CD8-positive, alpha-beta memory T cell (primary cell): Measurements from ENCODE around the gene CYP4F3. TPM values are rescaled to one million over a fixed set of nuclear protein-coding genes. Genes with fewer than 3 reads are reported as not detected.
"Not testable (repeated sequence)": the region's sequence is repeated elsewhere in the genome, so short reads cannot be mapped to it uniquely, and the experiment has no call there.

Source experiments
- CTCF ChIA-PET: fragments of 350-600 bp; sonication (Branson Sonifier 250); formaldehyde crosslinking; loops from one replicate; lab custom pipeline; 2021; ENCODE audit warnings: antibody characterized with exemption; lab: Charles Lee
- POLR2A ChIA-PET: fragments of 350-600 bp; sonication (Branson Sonifier 250); formaldehyde crosslinking; loops from one replicate; lab custom pipeline; 2021; ENCODE audit warnings: antibody characterized with exemption; lab: Charles Lee
- DNase-seq, 5 donors: peaks; one replicate each; pipeline versions ENCODE4 v3.0.0 to v3.0.0-alpha.2; 2020 to 2022; ENCODE audit warnings: mixed read lengths in 1 of 5
- H3K27ac ChIP-seq: one replicate; pipeline ENCODE4 v1.7.0; 2013; ENCODE audit warnings: low read depth, mild to moderate bottlenecking, low read length, moderate library complexity
- H3K27me3 ChIP-seq: 2 replicates; pipeline ENCODE4 v1.7.0; 2013; ENCODE audit warnings: low read length, mild to moderate bottlenecking; ENCODE audit not compliant: insufficient read depth, poor library complexity, severe bottlenecking
- H3K36me3 ChIP-seq: 2 replicates; pipeline ENCODE4 v1.7.0; 2013; ENCODE audit warnings: mild to moderate bottlenecking, low read length, moderate library complexity; ENCODE audit not compliant: insufficient read depth
- H3K4me1 ChIP-seq: 2 replicates; pipeline ENCODE4 v1.7.0; 2013; ENCODE audit warnings: mild to moderate bottlenecking, low read length, moderate library complexity; ENCODE audit not compliant: insufficient read depth
- H3K4me3 ChIP-seq: 2 replicates; pipeline ENCODE4 v1.7.0; 2013; ENCODE audit warnings: mild to moderate bottlenecking, low read length
- H3K9me3 ChIP-seq: 2 replicates; pipeline ENCODE4 v1.7.0; 2013; ENCODE audit warnings: mild to moderate bottlenecking, low read length
- H3K27ac Mint-ChIP-seq, 8 donors: one replicate each; pipeline ENCODE4 v1.8.0; 2020 to 2021; ENCODE audit warnings: mixed read lengths in 8 of 8, mild to moderate bottlenecking in 6 of 8, inconsistent platforms in 3 of 8, moderate library complexity in 3 of 8
- H3K27me3 Mint-ChIP-seq, 2 donors: one replicate each; pipeline ENCODE4 v1.8.0; 2020 to 2021; ENCODE audit warnings: mixed read lengths in 2 of 2, mild to moderate bottlenecking in 1 of 2, moderate library complexity in 1 of 2
- H3K36me3 Mint-ChIP-seq, 3 donors: one replicate each; pipeline ENCODE4 v1.8.0; 2020 to 2021; ENCODE audit warnings: mixed read lengths in 3 of 3, inconsistent platforms in 1 of 3, mild to moderate bottlenecking in 1 of 3
- H3K4me1 Mint-ChIP-seq, 3 donors: one replicate each; pipeline ENCODE4 v1.8.0; 2020 to 2021; ENCODE audit warnings: mixed read lengths in 3 of 3, inconsistent platforms in 1 of 3, mild to moderate bottlenecking in 1 of 3
- H3K4me3 Mint-ChIP-seq, 7 donors: one replicate each; pipeline ENCODE4 v1.8.0; 2020 to 2021; ENCODE audit warnings: mixed read lengths in 7 of 7, mild to moderate bottlenecking in 6 of 7, moderate library complexity in 4 of 7, inconsistent platforms in 2 of 7
- H3K9me3 Mint-ChIP-seq, 5 donors: one replicate each; pipeline ENCODE4 v1.8.0; 2020 to 2022; ENCODE audit warnings: mixed read lengths in 5 of 5, mild to moderate bottlenecking in 3 of 5, moderate library complexity in 2 of 5, inconsistent platforms in 1 of 5
- polyA plus RNA-seq: library from polyadenylated mRNA; unstranded; fragments of 300-500 nt; fragmentation: Illumina TruSeq; gene quantifications from one replicate; pipeline ENCODE4 v1.2.3, GENCODE V29; 2021
- total RNA-seq, 2 experiments: library from RNA; stranded (reverse); gene quantifications; one replicate each; pipeline ENCODE4 v1.2.3, GENCODE V29; 2021

The CYP4F3 gene
- total and polyA plus RNA-seq, 3 experiments from 2014 or later, result 0.16 to 0.28 TPM; not detected in 1

- peaks cover 0 to 1% of the 10 kb centered on the region in 2 donors for H3K27me3 Mint-ChIP-seq
- H3K27ac Mint-ChIP-seq, result peak overlapping the region in 5 of 8 donors; percentile 61 to 97 (median 73)
- no peak for DNase-seq
- Histone ChIP-seq H3K4me3 (no peak overlapping the region), H3K9me3 (no peaks in the 10 kb centered on the region), H3K27me3 (no peaks in the 10 kb centered on the region), H3K4me1 (peaks cover 12% of the 10 kb centered on the region), H3K27ac (no peak overlapping the region), H3K36me3 (no peaks in the 10 kb centered on the region)
- H3K4me1 Mint-ChIP-seq, result peaks cover 19 to 37% (median 20%) of the 10 kb centered on the region in 3 donors
- ChIA-PET POLR2A (interaction anchor here (1.3 kb wide), 1 partner anchor 164 kb away, joined by 9 read pairs; no protein-coding TSS in a partner anchor), CTCF (no interaction called here)
- no peaks in the 10 kb centered on the region for H3K9me3 Mint-ChIP-seq
- H3K36me3 Mint-ChIP-seq, result peaks cover 0 to 4% (median 3%) of the 10 kb centered on the region in 3 donors
- H3K4me3 Mint-ChIP-seq, result peak overlapping the region in 4 of 7 donors; percentile 53 to 81 (median 57)
Observed at GRCh38 chr19:15673176-15673654, 32.5 kb downstream of the CYP4F3 start.

GRCh38 chr19:15675560-15675959, 34.9 kb downstream of the CYP4F3 start:
- H3K27ac ChIP-seq, result no peak overlapping the region
- Mint-ChIP-seq H3K4me3 (no peak overlapping the region), H3K36me3 (peaks cover 0 to 9% (median 3%) of the 10 kb centered on the region in 3 donors), H3K4me1 (peaks cover 19 to 37% (median 20%) of the 10 kb centered on the region in 3 donors), H3K27me3 (peaks cover 5 to 8% of the 10 kb centered on the region in 2 donors), H3K9me3 (no peaks in the 10 kb centered on the region), H3K27ac (peak overlapping the region in 1 of 8 donors; percentile 75)
- H3K9me3 ChIP-seq, result no peaks in the 10 kb centered on the region
- no peak overlapping the region for H3K4me3 ChIP-seq
- ChIA-PET CTCF (no interaction called here), POLR2A (no interaction called here)
- peaks cover 3% of the 10 kb centered on the region for H3K27me3 ChIP-seq
- no peak for DNase-seq
- H3K36me3 ChIP-seq, result no peaks in the 10 kb centered on the region
- peaks cover 12% of the 10 kb centered on the region for H3K4me1 ChIP-seq

GRCh38 chr19:15679089-15679488, 38.4 kb downstream of the CYP4F3 start:
- Mint-ChIP-seq H3K36me3 (peaks cover 0 to 15% (median 3%) of the 10 kb centered on the region in 3 donors), H3K9me3 (no peaks in the 10 kb centered on the region), H3K27me3 (peaks cover 24 to 26% of the 10 kb centered on the region in 2 donors), H3K4me3 (no peak overlapping the region), H3K4me1 (peaks cover 5 to 14% (median 6%) of the 10 kb centered on the region in 3 donors), H3K27ac (no peak overlapping the region)
- POLR2A ChIA-PET, result no interaction called here
- DNase-seq, result no peak
- no peaks in the 10 kb centered on the region for H3K36me3 ChIP-seq
- CTCF ChIA-PET, result no interaction called here
- H3K4me1 ChIP-seq, result no peaks in the 10 kb centered on the region
- H3K27ac ChIP-seq, result no peak overlapping the region
- no peak overlapping the region for H3K4me3 ChIP-seq
- no peaks in the 10 kb centered on the region for H3K9me3 ChIP-seq
- peaks cover 3% of the 10 kb centered on the region for H3K27me3 ChIP-seq

- peaks cover 27 to 28% of the 10 kb centered on the region in 2 donors for H3K27me3 Mint-ChIP-seq
- H3K36me3 ChIP-seq, result not testable (repeated sequence)
Observed at GRCh38 chr19:15679865-15680264, 39.2 kb downstream of the CYP4F3 start.

GRCh38 chr19:15680478-15681322, 40.0 kb downstream of the CYP4F3 start:
- H3K36me3 Mint-ChIP-seq, result peaks cover 0 to 17% (median 3%) of the 10 kb centered on the region in 3 donors
- ChIA-PET POLR2A (no interaction called here), CTCF (no interaction called here)

More at GRCh38 chr19:15679865-15680264, 39.2 kb downstream of the CYP4F3 start:
- DNase-seq, H3K4me3 Mint-ChIP-seq, H3K9me3 Mint-ChIP-seq, H3K27ac ChIP-seq, H3K4me1 Mint-ChIP-seq, CTCF ChIA-PET, H3K4me3 ChIP-seq, H3K4me1 ChIP-seq, H3K9me3 ChIP-seq, H3K27ac Mint-ChIP-seq, H3K27me3 ChIP-seq, POLR2A ChIA-PET: not testable (repeated sequence)
- H3K36me3 Mint-ChIP-seq, result peaks cover 0 to 18% (median 3%) of the 10 kb centered on the region in 3 donors

GRCh38 chr19:15683411-15683810, 42.7 kb downstream of the CYP4F3 start:
- H3K36me3 ChIP-seq, result no peaks in the 10 kb centered on the region
- H3K27ac Mint-ChIP-seq, result no peak overlapping the region
- peaks cover 45 to 47% of the 10 kb centered on the region in 2 donors for H3K27me3 Mint-ChIP-seq
- no peak for DNase-seq
- no peaks in the 10 kb centered on the region for H3K4me1 ChIP-seq
- POLR2A ChIA-PET, result no interaction called here
- H3K27me3 ChIP-seq, result peaks cover 6% of the 10 kb centered on the region
- no peak overlapping the region for H3K27ac ChIP-seq
- no peak overlapping the region for H3K4me3 Mint-ChIP-seq
- no peak overlapping the region for H3K4me3 ChIP-seq
- H3K9me3 ChIP-seq, result no peaks in the 10 kb centered on the region
- CTCF ChIA-PET, result no interaction called here
- H3K4me1 Mint-ChIP-seq, result no peaks in the 10 kb centered on the region
- H3K9me3 Mint-ChIP-seq, result peaks cover 2 to 12% (median 5%) of the 10 kb centered on the region in 5 donors
- H3K36me3 Mint-ChIP-seq, result peaks cover 0 to 17% (median 0%) of the 10 kb centered on the region in 3 donors

More at GRCh38 chr19:15680478-15681322, 40.0 kb downstream of the CYP4F3 start:
- peaks cover 0 to 2% (median under 1%) of the 10 kb centered on the region in 3 donors for H3K4me1 Mint-ChIP-seq
- H3K9me3 Mint-ChIP-seq, result peaks cover 0 to 3% (median 0%) of the 10 kb centered on the region in 5 donors
- no peak overlapping the region for H3K4me3 Mint-ChIP-seq
- peaks cover 27 to 33% of the 10 kb centered on the region in 2 donors for H3K27me3 Mint-ChIP-seq
- H3K4me3 ChIP-seq, result no peak overlapping the region
- no peaks in the 10 kb centered on the region for H3K9me3 ChIP-seq
- no peak for DNase-seq
- peaks cover 3% of the 10 kb centered on the region for H3K27me3 ChIP-seq
- H3K27ac Mint-ChIP-seq, result peak overlapping the region in 1 of 8 donors; percentile 82
- H3K36me3 ChIP-seq, result no peaks in the 10 kb centered on the region
- no peak overlapping the region for H3K27ac ChIP-seq
- H3K4me1 ChIP-seq, result no peaks in the 10 kb centered on the region

GRCh38 chr19:15684828-15685227, 44.1 kb downstream of the CYP4F3 start:
- Mint-ChIP-seq H3K9me3 (peaks cover 7 to 23% (median 8%) of the 10 kb centered on the region in 5 donors), H3K4me1 (no peaks in the 10 kb centered on the region), H3K27me3 (peaks cover 43 to 45% of the 10 kb centered on the region in 2 donors), H3K4me3 (no peak overlapping the region), H3K27ac (no peak overlapping the region), H3K36me3 (peaks cover 0 to 15% (median 0%) of the 10 kb centered on the region in 3 donors)
- H3K4me3 ChIP-seq, result no peak overlapping the region
- H3K4me1 ChIP-seq, result no peaks in the 10 kb centered on the region
- H3K9me3 ChIP-seq, result no peaks in the 10 kb centered on the region
- ChIA-PET CTCF (no interaction called here), POLR2A (no interaction called here)
- H3K27ac ChIP-seq, result no peak overlapping the region
- peaks cover 6% of the 10 kb centered on the region for H3K27me3 ChIP-seq
- no peaks in the 10 kb centered on the region for H3K36me3 ChIP-seq
- DNase-seq, result no peak

- no peak overlapping the region for H3K27ac ChIP-seq
Observed at GRCh38 chr19:15696654-15697194, 56.0 kb downstream of the CYP4F3 start.

More at GRCh38 chr19:15696654-15697194, 56.0 kb downstream of the CYP4F3 start:
- no peak overlapping the region for H3K4me3 Mint-ChIP-seq
- H3K9me3 ChIP-seq, result no peaks in the 10 kb centered on the region
- peaks cover 3% of the 10 kb centered on the region for H3K27me3 ChIP-seq
- peaks cover 15 to 35% of the 10 kb centered on the region in 2 donors for H3K27me3 Mint-ChIP-seq
- H3K9me3 Mint-ChIP-seq, result peaks cover 0 to 5% (median 0%) of the 10 kb centered on the region in 5 donors
- no peak overlapping the region for H3K27ac Mint-ChIP-seq
- ChIA-PET POLR2A (no interaction called here), CTCF (no interaction called here)
- DNase-seq, result no peak
- no peaks in the 10 kb centered on the region for H3K4me1 Mint-ChIP-seq
- H3K36me3 ChIP-seq, result no peaks in the 10 kb centered on the region
- no peaks in the 10 kb centered on the region for H3K4me1 ChIP-seq
- no peak overlapping the region for H3K4me3 ChIP-seq
- peaks cover 0 to 1% (median 0%) of the 10 kb centered on the region in 3 donors for H3K36me3 Mint-ChIP-seq
